IMR-90 (cell line): ENCODE measurements around the gene LRRC2. TPM values are rescaled to one million over a fixed set of nuclear protein-coding genes. Genes with fewer than 3 reads are reported as not detected.
A peak's percentile ranks its signal among the peaks of the same experiment; 100 is the strongest.

Experiments
- ATAC-seq: fragments of 200-7000 bp; cut with Tn5 transposase; 2 replicates; pipeline ENCODE4 v1.9.1; 2020; ENCODE audit warnings: low read depth, mild to moderate bottlenecking, moderate library complexity
- BruUV-seq: library from RNA; stranded (reverse); fragments of 400-500 nt; replicated peaks from 2 replicates; lab custom pipeline; 2021; lab: Mats Ljungman, UMichigan
- CTCF ChIA-PET: fragments of 300-600 bp; formaldehyde crosslinking; extraction: SDS; loops from one replicate; lab custom pipeline; 2021; ENCODE audit warnings: antibody characterized with exemption; lab: Yijun Ruan, JAX
- POLR2A ChIA-PET: fragments of 300-600 bp; sonication (Branson Sonifier 250); formaldehyde crosslinking; loops from one replicate; lab custom pipeline; 2022; ENCODE audit warnings: antibody characterized with exemption; ENCODE audit not compliant: unreplicated experiment; lab: Charles Lee
- DNase-seq: peaks from one replicate; pipeline ENCODE4 v3.0.0; 2013
- H2AFZ ChIP-seq: replicated peaks from 2 replicates; pipeline ENCODE3; 2013; ENCODE audit warnings: low read length, mild to moderate bottlenecking; ENCODE audit not compliant: poor library complexity
- H2AK5ac ChIP-seq: 2 replicates; pipeline ENCODE4 v1.6.1; 2013; ENCODE audit warnings: low read depth, low read length, inconsistent platforms
- H2AK9ac ChIP-seq: replicated peaks from 2 replicates; pipeline ENCODE3; 2013; ENCODE audit warnings: mild to moderate bottlenecking, low read depth, low read length, moderate library complexity; ENCODE audit not compliant: poor library complexity
- H2BK120ac ChIP-seq: 2 replicates; pipeline ENCODE4 v1.6.1; 2013; ENCODE audit warnings: low read depth, low read length, inconsistent platforms
- H2BK15ac ChIP-seq: 3 replicates; pipeline ENCODE4 v1.6.1; 2013; ENCODE audit warnings: low read depth, low read length, inconsistent platforms
- H2BK20ac ChIP-seq: 2 replicates; pipeline ENCODE4 v1.6.1; 2013; ENCODE audit warnings: low read depth, mild to moderate bottlenecking, inconsistent platforms, low read length, moderate library complexity
- H2BK5ac ChIP-seq: 2 replicates; pipeline ENCODE4 v1.6.1; 2013; ENCODE audit warnings: mild to moderate bottlenecking, low read depth, low read length, inconsistent platforms; ENCODE audit not compliant: poor library complexity, severe bottlenecking
- H3K14ac ChIP-seq: replicated peaks from 2 replicates; pipeline ENCODE4 v1.6.1; 2013; ENCODE audit warnings: low read depth, low read length, inconsistent platforms
- H3K18ac ChIP-seq: 2 replicates; pipeline ENCODE4 v1.6.1; 2013; ENCODE audit warnings: low read depth, low read length, control low read depth
- H3K23ac ChIP-seq: 2 replicates; pipeline ENCODE4 v1.6.1; 2013; ENCODE audit warnings: low read depth, low read length, inconsistent platforms
- H3K27ac ChIP-seq: 2 replicates; pipeline ENCODE4 v1.5.1; 2013; ENCODE audit warnings: mild to moderate bottlenecking, control low read depth, low read length; ENCODE audit not compliant: insufficient read depth
- H3K27me3 ChIP-seq: 2 replicates; pipeline ENCODE4 v1.6.1; 2013; ENCODE audit warnings: low read length; ENCODE audit not compliant: control insufficient read depth, insufficient read depth
- H3K36me3 ChIP-seq: 2 replicates; pipeline ENCODE4 v1.6.1; 2013; ENCODE audit warnings: low read length, mixed read lengths; ENCODE audit not compliant: control insufficient read depth, insufficient read depth
- H3K4ac ChIP-seq: 2 replicates; pipeline ENCODE4 v1.6.1; 2013; ENCODE audit warnings: low read depth, low read length, inconsistent platforms
- H3K4me1 ChIP-seq: 2 replicates; pipeline ENCODE4 v1.6.1; 2013; ENCODE audit warnings: low read length, mixed read lengths; ENCODE audit not compliant: control insufficient read depth, insufficient read depth
- H3K4me2 ChIP-seq: 2 replicates; pipeline ENCODE4 v1.6.1; 2013; ENCODE audit warnings: low read depth, mild to moderate bottlenecking, control low read depth, low read length, moderate library complexity
- H3K4me3 ChIP-seq: 2 replicates; pipeline ENCODE4 v1.5.1; 2013; ENCODE audit warnings: low read depth, mild to moderate bottlenecking, control low read depth, low read length, moderate library complexity; ENCODE audit not compliant: insufficient read depth
- H3K56ac ChIP-seq: 2 replicates; pipeline ENCODE4 v1.6.1; 2013; ENCODE audit warnings: low read length, inconsistent platforms; ENCODE audit not compliant: insufficient read depth; ENCODE audit errors: extremely low read depth
- H3K79me1 ChIP-seq, 2 experiments: 2 replicates each; pipeline ENCODE4 v1.6.1; 2013; ENCODE audit warnings: low read length in 2 of 2, inconsistent platforms in 1 of 2, low read depth in 1 of 2
- H3K9ac ChIP-seq: 2 replicates; pipeline ENCODE4 v1.6.1; 2013; ENCODE audit warnings: low read depth, low read length, control low read depth
- H3K9me1 ChIP-seq: 2 replicates; pipeline ENCODE4 v1.6.1; 2013; ENCODE audit warnings: low read length, inconsistent platforms; ENCODE audit not compliant: insufficient read depth
- H3K9me3 ChIP-seq: 2 replicates; pipeline ENCODE4 v1.6.1; 2013; ENCODE audit warnings: low read length; ENCODE audit not compliant: control insufficient read depth, insufficient read depth
- H4K20me1 ChIP-seq: 2 replicates; pipeline ENCODE4 v1.6.1; 2013; ENCODE audit warnings: low read length, inconsistent platforms; ENCODE audit not compliant: insufficient read depth
- H4K5ac ChIP-seq: 2 replicates; pipeline ENCODE4 v1.6.1; 2013; ENCODE audit warnings: mild to moderate bottlenecking, low read depth, low read length, control low read depth
- H4K8ac ChIP-seq, 2 experiments: 2 replicates each; pipeline ENCODE4 v1.6.1; 2013; ENCODE audit warnings: low read depth in 2 of 2, low read length in 2 of 2, control low read depth in 1 of 2, inconsistent platforms in 1 of 2
- H4K91ac ChIP-seq: 2 replicates; pipeline ENCODE4 v1.6.1; 2013; ENCODE audit warnings: low read depth, low read length, inconsistent platforms; ENCODE audit not compliant: insufficient read depth
- CEBPB ChIP-seq: IDR thresholded peaks from 2 replicates; pipeline ENCODE4 v1.6.1; 2012; ENCODE audit warnings: low read depth, low read length, improper control_type of control experiment
- CHD1 ChIP-seq: IDR thresholded peaks from 2 replicates; pipeline ENCODE4 v1.6.1; 2012; ENCODE audit warnings: low read depth, low read length, improper control_type of control experiment
- CTCF ChIP-seq: conservative IDR thresholded peaks from 2 replicates; pipeline ENCODE4 v1.5.1; 2012; ENCODE audit warnings: mild to moderate bottlenecking, low read depth, low read length, improper control_type of control experiment
- ELK1 ChIP-seq: fragments of 150-350 bp; IDR thresholded peaks from 2 replicates; pipeline ENCODE4 v1.6.1; 2016; ENCODE audit warnings: low read depth, mild to moderate bottlenecking, low read length, moderate library complexity, borderline replicate concordance
- FOS ChIP-seq: fragments of 150-350 bp; IDR thresholded peaks from 2 replicates; pipeline ENCODE4 v1.6.1; 2016; ENCODE audit warnings: low read depth, low read length
- MAFK ChIP-seq: IDR thresholded peaks from 2 replicates; pipeline ENCODE4 v1.6.1; 2012; ENCODE audit warnings: low read depth, low read length, improper control_type of control experiment
- MAZ ChIP-seq: IDR thresholded peaks from 2 replicates; pipeline ENCODE4 v1.6.1; 2012; ENCODE audit warnings: low read depth, mild to moderate bottlenecking, low read length, improper control_type of control experiment, moderate library complexity, borderline replicate concordance
- MXI1 ChIP-seq: IDR thresholded peaks from 2 replicates; pipeline ENCODE4 v1.6.1; 2012; ENCODE audit warnings: low read depth, mild to moderate bottlenecking, low read length, moderate library complexity, borderline replicate concordance
- NFE2L2 ChIP-seq: fragments of 150-350 bp; IDR thresholded peaks from 2 replicates; pipeline ENCODE4 v1.6.1; 2016; ENCODE audit warnings: low read depth, mild to moderate bottlenecking, low read length
- POLR2A ChIP-seq: IDR thresholded peaks from 2 replicates; pipeline ENCODE4 v1.6.1; 2012; ENCODE audit warnings: mild to moderate bottlenecking, low read depth, low read length
- RCOR1 ChIP-seq: IDR thresholded peaks from 2 replicates; pipeline ENCODE4 v1.6.1; 2012; ENCODE audit warnings: mild to moderate bottlenecking, low read length, improper control_type of control experiment; ENCODE audit not compliant: insufficient replicate concordance
- RFX5 ChIP-seq: IDR thresholded peaks from 2 replicates; pipeline ENCODE4 v1.8.0; 2012; ENCODE audit warnings: low read depth, mild to moderate bottlenecking, low read length, moderate library complexity
- SMC3 ChIP-seq: fragments of 150-350 bp; IDR thresholded peaks from 2 replicates; pipeline ENCODE4 v1.6.1; 2016; ENCODE audit warnings: low read depth, mild to moderate bottlenecking, antibody characterized with exemption, low read length, moderate library complexity
- WGBS, 2 experiments: methylation state at CpG; one replicate each; pipeline versions ENCODE4 v1.1.5 to v1.1.7; 2013; ENCODE audit warnings: missing lambda C conversion rate in 2 of 2; ENCODE audit not compliant: insufficient read length in 1 of 2; ENCODE audit errors: extremely low coverage in 2 of 2; 5-methylcytosine and 5-hydroxymethylcytosine counted together
- dilution Hi-C: fragments of 300-500 bp; cut with HindIII; formaldehyde crosslinking; loops from one replicate; pipeline ENCODE4 v1.14.3; 2018; ENCODE audit warnings: low sequenced_read_pairs; ENCODE audit not compliant: unreplicated experiment
- in situ Hi-C: fragments of 300-500 bp; cut with MboI; formaldehyde crosslinking; loops from 3 replicates; pipeline ENCODE4 v1.14.3; 2019; ENCODE audit warnings: low sequenced_read_pairs, inconsistent platforms, mixed read lengths
- intact Hi-C: fragments of 100-400 bp; cut with micrococcal nuclease; formaldehyde crosslinking; loops from 2 replicates; pipeline ENCODE4 v1.10.0; 2022
- polyA plus RNA-seq, 3 experiments: library from polyadenylated mRNA; depleted of rRNA; stranded (reverse); fragments of >200 nt; gene quantifications; 2 replicates each; pipeline ENCODE4 v1.2.3, GENCODE V29; 2012; ENCODE audit warnings: low replicate concordance in 1 of 3
- total RNA-seq: library from RNA; depleted of rRNA; stranded (reverse); fragments of >200 nt; gene quantifications from 2 replicates; pipeline ENCODE4 v1.2.3, GENCODE V29; 2012

LRRC2 gene
- total and polyA plus RNA-seq, 2 of the 4 experiments (the other 2 are of a cell fraction): 2.9 to 4.1 TPM

GRCh38 chr3:46609212-46609721 lies 43.2 kb upstream of the LRRC2 start:
- intact Hi-C loops: no loop called here
- Histone ChIP-seq H2BK15ac (no peak overlapping the region), H3K4me2 (no peak overlapping the region), H2AFZ (no peak overlapping the region), H4K20me1 (no peaks in the 10 kb centered on the region), H3K9ac (no peak overlapping the region), H3K27ac (no peak overlapping the region), H3K4me1 (peaks cover 6% of the 10 kb centered on the region; the same call in 1 of the 2 replicates), H3K36me3 (no peaks in the 10 kb centered on the region), H3K23ac (no peak overlapping the region), H3K4ac (no peak overlapping the region), H3K9me1 (no peaks in the 10 kb centered on the region), H3K79me1 (no peaks in the 10 kb centered on the region), H3K9me3 (no peaks in the 10 kb centered on the region), H3K56ac (no peak overlapping the region), H2BK120ac (no peak overlapping the region), H2BK5ac (no peak overlapping the region), H2AK9ac (no peak overlapping the region), H2BK20ac (no peak overlapping the region), H3K18ac (no peak overlapping the region; the same call in 1 of the 2 replicates), H3K14ac (no peak overlapping the region), H4K91ac (no peak overlapping the region), H4K5ac (no peak overlapping the region; the same call in 1 of the 2 replicates), H2AK5ac (no peak overlapping the region), H3K4me3 (no peak overlapping the region), H4K8ac (peak overlapping the region in 1 of 2 experiments; percentile 40; a peak in 1 of 4 replicates), H3K27me3 (peaks cover 3% of the 10 kb centered on the region)
- ATAC-seq: peak; percentile 14
- no TSS peak for BruUV-seq
- dilution Hi-C loops: no loop called here
- WGBS, 2 experiments: 45% methylated on average over 4 of the region's 5 CpGs; no CpG with 5 or more reads in 1 of the 2 experiments
- CTCF ChIA-PET: interaction anchor here (0.6 to 2.0 kb wide), 2 partner anchors 12 to 20 kb away, joined by 3 to 5 read pairs; no protein-coding TSS in a partner anchor
- POLR2A ChIA-PET: no interaction called here
- TF ChIP-seq ELK1: no peak
- TF ChIP-seq CTCF: no peak
- TF ChIP-seq POLR2A: no peak
- no peak for TF ChIP-seq MXI1
- TF ChIP-seq CEBPB: peak; percentile 37; the same call in 1 of the 2 replicates
- TF ChIP-seq RCOR1: no peak
- no peak for TF ChIP-seq NFE2L2
- TF ChIP-seq FOS: no peak
- TF ChIP-seq SMC3: no peak
- no peak for TF ChIP-seq MAFK
- TF ChIP-seq CHD1: no peak
- TF ChIP-seq RFX5: no peak
- peak; percentile 26; the same call in 1 of the 2 replicates for TF ChIP-seq MAZ
- DNase-seq: no peak
- in situ Hi-C loops: no loop called here
